22Rv1 (cell line): ENCODE measurements around the gene TYMP.

Source experiments
- CTCF ChIP-seq: fragments of 450-650 bp; IDR thresholded peaks from 2 replicates; pipeline ENCODE4 v1.5.1; 2017; ENCODE audit warnings: mild to moderate bottlenecking
- ZFX ChIP-seq: fragments of 450-650 bp; IDR thresholded peaks from 2 replicates; pipeline ENCODE4 v1.6.1; 2017; ENCODE audit warnings: antibody characterized with exemption, borderline replicate concordance

GRCh38 chr22:50506611-50507420, 23.0 kb downstream of the TYMP start:
- TF ChIP-seq CTCF (no peak), ZFX (no peak)
